UCSD-AML1 (cell line): ENCODE measurements around the gene NEK4.
"Not testable (repeated sequence)": the region's sequence is repeated elsewhere in the genome, so short reads cannot be mapped to it uniquely, and the experiment has no call there.

Source experiments
- DNase-seq: peaks from one replicate; lab custom pipeline; 2025; ENCODE audit not compliant: unreplicated experiment; lab: John Stamatoyannopoulos, UW

The NEK4 gene

DNA sequence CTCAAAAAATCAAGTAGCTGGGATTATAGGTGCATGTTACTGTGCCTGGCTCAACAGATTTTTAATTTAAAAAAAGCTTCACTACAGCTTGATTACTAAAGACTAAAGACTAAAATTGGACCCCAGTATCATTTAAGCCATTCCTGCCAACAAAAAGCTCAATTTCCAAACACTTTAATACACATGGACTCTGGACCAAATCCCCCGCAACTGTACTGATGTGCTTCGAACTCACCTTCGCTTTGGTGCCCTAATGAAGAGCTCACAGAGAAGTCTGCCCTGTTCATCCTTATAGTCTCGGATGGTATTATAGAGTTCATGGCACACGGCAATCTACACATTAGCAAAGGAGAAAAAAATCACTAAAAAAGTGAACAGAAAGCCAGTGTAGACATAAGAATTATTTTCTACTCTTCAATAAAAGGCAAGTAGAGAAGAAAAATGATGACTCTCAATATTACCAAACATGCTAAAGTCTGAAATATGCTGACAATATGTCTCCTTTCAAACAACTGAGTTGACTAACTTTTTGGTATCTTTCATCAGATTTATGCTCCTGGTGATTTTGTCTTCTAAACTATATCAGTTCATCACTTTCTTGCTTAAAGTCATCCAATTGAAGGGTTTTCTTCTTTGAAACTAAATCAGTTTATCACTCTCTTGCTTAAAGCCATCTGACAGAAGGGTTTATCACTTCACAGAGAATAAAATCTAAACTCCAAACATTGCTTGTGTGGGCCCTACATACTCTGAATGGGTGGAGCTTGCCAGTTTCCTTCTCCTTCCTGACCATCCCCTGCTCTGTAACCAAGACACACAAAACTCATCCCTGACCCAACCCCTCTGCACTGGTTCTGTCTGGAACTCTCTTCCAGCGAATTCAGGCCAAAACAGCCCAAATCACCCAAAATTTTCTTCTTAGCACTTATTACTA, 92.2 kb downstream of the NEK4 start:
- no peak for DNase-seq

- not testable (repeated sequence) for DNase-seq
Measured at GRCh38 chr3:52676201-52676600, 94.5 kb downstream of the NEK4 start.

DNA sequence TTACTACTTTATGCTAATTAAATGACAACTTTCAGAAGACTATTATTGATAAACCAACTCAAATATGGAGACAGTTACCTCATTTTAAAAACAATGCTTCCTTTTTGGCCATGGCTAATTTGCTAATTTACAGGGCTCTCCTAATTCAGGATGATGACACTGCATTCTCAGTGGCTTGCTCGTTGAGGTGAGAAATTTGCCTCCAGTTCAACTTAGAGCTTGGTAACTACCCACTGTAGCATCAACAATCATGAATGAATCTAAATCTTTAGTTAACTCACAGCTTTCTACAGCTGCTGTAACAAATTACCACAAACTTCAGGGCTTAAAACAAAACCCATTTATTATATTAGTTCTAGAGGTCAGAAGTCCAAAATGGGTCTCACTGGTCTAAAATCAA, 99.1 kb downstream of the NEK4 start:
- no peak for DNase-seq

- peak; percentile 28 for DNase-seq
Measured at GRCh38 chr3:52670621-52671521, 99.9 kb downstream of the NEK4 start.

DNA sequence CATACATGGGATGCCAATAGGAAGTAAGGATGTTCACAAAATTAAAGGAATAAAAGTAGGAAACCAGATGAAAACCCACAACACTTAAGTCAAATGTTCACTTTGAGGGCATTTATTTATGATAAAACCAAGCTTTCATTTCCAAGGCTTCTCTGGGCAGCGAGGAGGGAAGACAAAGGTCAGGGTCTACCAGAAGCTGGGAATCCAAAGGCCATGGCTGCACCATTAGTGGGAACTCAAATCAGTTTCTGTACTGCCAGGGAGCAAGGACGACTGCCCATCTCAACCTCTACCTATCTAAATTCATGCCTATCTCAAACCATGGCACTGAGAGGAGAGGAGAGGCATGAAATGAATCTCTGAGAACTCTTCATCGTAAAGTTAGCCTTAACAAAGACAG, 107.6 kb downstream of the NEK4 start:
- no peak for DNase-seq

GRCh38 chr3:52660046-52660445, 110.7 kb downstream of the NEK4 start:
- DNase-seq, result no peak
